ENCODE results near the gene NOS3.

NOS3 gene

GRCh38 chr7:150990416-150991186 lies at the start of gene NOS3:
NOS3 (plus strand) TSS chr7:150991017; CDS start chr7:150993804, 2,787 bp downstream.
- DNase-seq (ENCODE audit: low spot score) = no peak

- no peak for DNase-seq (ENCODE audit: low spot score)
Measured at GRCh38 chr7:150941351-150942000, 49.3 kb upstream of the NOS3 start.

- peak; percentile 47 for DNase-seq (ENCODE audit: low spot score)
Measured at GRCh38 chr7:150942001-150942590, 48.7 kb upstream of the NOS3 start.

GRCh38 chr7:150942591-150943452 lies 48.0 kb upstream of the NOS3 start:
- no peak for DNase-seq (ENCODE audit: low spot score)

GRCh38 chr7:150943453-150943814 lies 47.4 kb upstream of the NOS3 start:
- no peak for DNase-seq (ENCODE audit: low spot score)

- DNase-seq (ENCODE audit: low spot score) = no peak
Measured at GRCh38 chr7:150944066-150945042, 46.5 kb upstream of the NOS3 start.

GRCh38 chr7:150945171-150945852 lies 45.5 kb upstream of the NOS3 start:
- no peak for DNase-seq (ENCODE audit: low spot score)

GRCh38 chr7:150945853-150946420 lies 44.9 kb upstream of the NOS3 start:
- DNase-seq (ENCODE audit: low spot score) = no peak

- no peak for DNase-seq (ENCODE audit: low spot score)
Measured at GRCh38 chr7:150946421-150947240, 44.2 kb upstream of the NOS3 start.

GRCh38 chr7:150947241-150947745 lies 43.5 kb upstream of the NOS3 start:
- DNase-seq (ENCODE audit: low spot score) = no peak

GRCh38 chr7:150947761-150948651 lies 42.8 kb upstream of the NOS3 start:
- DNase-seq (ENCODE audit: low spot score) = no peak

GRCh38 chr7:150948791-150949251 lies 42.0 kb upstream of the NOS3 start:
- DNase-seq (ENCODE audit: low spot score) = no peak

GRCh38 chr7:150949564-150949963 lies 41.3 kb upstream of the NOS3 start:
- DNase-seq (ENCODE audit: low spot score) = no peak

- no peak for DNase-seq (ENCODE audit: low spot score)
Measured at GRCh38 chr7:150949971-150950491, 40.8 kb upstream of the NOS3 start.

- no peak for DNase-seq (ENCODE audit: low spot score)
Measured at GRCh38 chr7:150950496-150951180, 40.2 kb upstream of the NOS3 start.

GRCh38 chr7:150951181-150951520 lies 39.7 kb upstream of the NOS3 start:
- no peak for DNase-seq (ENCODE audit: low spot score)

GRCh38 chr7:150951521-150951920 lies 39.3 kb upstream of the NOS3 start:
- no peak for DNase-seq (ENCODE audit: low spot score)
